Adrenal gland (tissue), 5 donors: ENCODE measurements around the gene UVSSA.

ENCODE experiments used
- POLR2A ChIP-seq, 2 donors: fragments of 450-650 bp; IDR thresholded peaks; one replicate each; pipeline ENCODE4 v1.6.1; 2017; ENCODE audit warnings: antibody characterized with exemption in 2 of 2, mild to moderate bottlenecking in 2 of 2, moderate library complexity in 1 of 2
- TF ChIP-seq, protein P1 (sequence below), 6 experiments: fragments of 450-650 bp in 4 of 6; fragments of 200-600 bp in 2 of 6; sonication (generic) in 1 of 6; IDR thresholded peaks; 1 replicate in 5 of 6; 2 replicates in 1 of 6; pipeline versions ENCODE4 v1.5.1 to v1.8.0; 2016 to 2021; ENCODE audit warnings: antibody characterized with exemption in 6 of 6, mild to moderate bottlenecking in 2 of 6, moderate library complexity in 1 of 6
- donor health status: DM: no; HTN: no; CAD: no.

GRCh38 chr4:1355378-1355777, 8.4 kb downstream of the UVSSA start:
- TF ChIP-seq, protein P1, sequence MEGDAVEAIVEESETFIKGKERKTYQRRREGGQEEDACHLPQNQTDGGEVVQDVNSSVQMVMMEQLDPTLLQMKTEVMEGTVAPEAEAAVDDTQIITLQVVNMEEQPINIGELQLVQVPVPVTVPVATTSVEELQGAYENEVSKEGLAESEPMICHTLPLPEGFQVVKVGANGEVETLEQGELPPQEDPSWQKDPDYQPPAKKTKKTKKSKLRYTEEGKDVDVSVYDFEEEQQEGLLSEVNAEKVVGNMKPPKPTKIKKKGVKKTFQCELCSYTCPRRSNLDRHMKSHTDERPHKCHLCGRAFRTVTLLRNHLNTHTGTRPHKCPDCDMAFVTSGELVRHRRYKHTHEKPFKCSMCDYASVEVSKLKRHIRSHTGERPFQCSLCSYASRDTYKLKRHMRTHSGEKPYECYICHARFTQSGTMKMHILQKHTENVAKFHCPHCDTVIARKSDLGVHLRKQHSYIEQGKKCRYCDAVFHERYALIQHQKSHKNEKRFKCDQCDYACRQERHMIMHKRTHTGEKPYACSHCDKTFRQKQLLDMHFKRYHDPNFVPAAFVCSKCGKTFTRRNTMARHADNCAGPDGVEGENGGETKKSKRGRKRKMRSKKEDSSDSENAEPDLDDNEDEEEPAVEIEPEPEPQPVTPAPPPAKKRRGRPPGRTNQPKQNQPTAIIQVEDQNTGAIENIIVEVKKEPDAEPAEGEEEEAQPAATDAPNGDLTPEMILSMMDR (IDR thresholded peaks at IDR 0.05), result no peak
- no peak for TF ChIP-seq POLR2A (IDR thresholded peaks at IDR 0.05)
